HEK293 (cell line): ENCODE data around the gene MYLK2.

Experiments used
- CTCF ChIA-PET: fragments of 350-600 bp; formaldehyde crosslinking; extraction: SDS; loops from one replicate; lab custom pipeline; 2021; ENCODE audit warnings: antibody characterized with exemption; lab: Yijun Ruan, JAX
- POLR2A ChIA-PET: fragments of 300-600 bp; formaldehyde crosslinking; extraction: SDS; loops from one replicate; lab custom pipeline; 2020; ENCODE audit warnings: antibody characterized with exemption, inconsistent platforms; lab: Yijun Ruan, JAX
- H3K27ac ChIP-seq: fragments of 200-500 bp; sonication (Bioruptor generic); 2 replicates; pipeline ENCODE4 v1.5.1; 2014; ENCODE audit warnings: low read depth, low read length, control low read depth, inconsistent platforms; ENCODE audit errors: extremely low read depth
- H3K36me3 ChIP-seq, 2 experiments: fragments of 200-500 bp in 1 of 2; sonication (Bioruptor generic) in 1 of 2; 1 replicate in 1 of 2; 2 replicates in 1 of 2; pipeline ENCODE4 v1.5.1; 2014 to 2017; ENCODE audit warnings: inconsistent platforms in 2 of 2, low read length in 2 of 2; ENCODE audit not compliant: control insufficient read depth in 2 of 2, insufficient read depth in 1 of 2
- H3K4me1 ChIP-seq: fragments of 200-500 bp; sonication (Bioruptor generic); 2 replicates; pipeline ENCODE4 v1.5.1; 2014; ENCODE audit warnings: mild to moderate bottlenecking, low read length, inconsistent platforms; ENCODE audit not compliant: control insufficient read depth, insufficient read depth
- H3K4me3 ChIP-seq: 2 replicates; pipeline ENCODE4 v1.5.1; 2011; ENCODE audit warnings: low read depth, mild to moderate bottlenecking, control low read depth, low read length, moderate library complexity
- H3K9me3 ChIP-seq: fragments of 200-500 bp; sonication (Bioruptor generic); 2 replicates; pipeline ENCODE4 v1.5.1; 2014; ENCODE audit warnings: low read depth, low read length, inconsistent platforms; ENCODE audit not compliant: control insufficient read depth, insufficient read depth
- HOXC10 ChIP-seq: sonication (generic); formaldehyde crosslinking; IDR thresholded peaks from 2 replicates; pipeline ENCODE4 v1.8.1; 2023; ENCODE audit warnings: mild to moderate bottlenecking, missing genetic modification reagents
- IKZF3 ChIP-seq: fragments of 450-650 bp; IDR thresholded peaks from 2 replicates; pipeline ENCODE4 v1.5.0; 2018; ENCODE audit warnings: missing biosample characterization, mild to moderate bottlenecking, missing genetic modification characterization, moderate library complexity
- KLF8 ChIP-seq: fragments of 450-650 bp; formaldehyde crosslinking; IDR thresholded peaks from 2 replicates; pipeline ENCODE4 v1.5.1; 2016; ENCODE audit warnings: missing biosample characterization, missing genetic modification characterization
- PRDM10 ChIP-seq: fragments of 450-650 bp; formaldehyde crosslinking; IDR thresholded peaks from 2 replicates; pipeline ENCODE4 v1.5.1; 2016; ENCODE audit warnings: missing biosample characterization, missing genetic modification characterization
- ZBTB26 ChIP-seq: fragments of 450-650 bp; formaldehyde crosslinking; optimal IDR thresholded peaks from 2 replicates; pipeline ENCODE3; 2016; ENCODE audit warnings: missing biosample characterization, mild to moderate bottlenecking, missing genetic modification characterization
- ZNF211 ChIP-seq: fragments of 450-650 bp; formaldehyde crosslinking; IDR thresholded peaks from 2 replicates; pipeline ENCODE4 v1.5.1; 2016; ENCODE audit warnings: low read depth, missing biosample characterization, missing genetic modification characterization
- ZNF311 ChIP-seq: fragments of 450-650 bp; formaldehyde crosslinking; IDR thresholded peaks from 2 replicates; pipeline ENCODE4 v1.5.1; 2017; ENCODE audit warnings: missing biosample characterization, missing genetic modification characterization, borderline replicate concordance
- ZNF560 ChIP-seq: fragments of 450-650 bp; formaldehyde crosslinking; IDR thresholded peaks from 2 replicates; pipeline ENCODE4 v1.5.1; 2017; ENCODE audit warnings: missing biosample characterization, missing genetic modification characterization, borderline replicate concordance
- ZNF629 ChIP-seq: fragments of 450-650 bp; formaldehyde crosslinking; IDR thresholded peaks from 2 replicates; pipeline ENCODE4 v1.5.1; 2017; ENCODE audit warnings: missing biosample characterization, missing genetic modification characterization
- ZNF658 ChIP-seq: fragments of 450-650 bp; formaldehyde crosslinking; IDR thresholded peaks from 2 replicates; pipeline ENCODE4; 2016; ENCODE audit warnings: missing biosample characterization, missing genetic modification characterization
- ZNF677 ChIP-seq: fragments of 450-650 bp; IDR thresholded peaks from 2 replicates; pipeline ENCODE4 v1.5.0; 2018; ENCODE audit warnings: missing biosample characterization, mild to moderate bottlenecking, missing genetic modification characterization, moderate library complexity
- ZNF776 ChIP-seq: fragments of 450-650 bp; formaldehyde crosslinking; IDR thresholded peaks from 2 replicates; pipeline ENCODE4 v1.5.0; 2017; ENCODE audit warnings: missing biosample characterization, missing genetic modification characterization, borderline replicate concordance
- ZNF830 ChIP-seq: fragments of 450-650 bp; IDR thresholded peaks from 2 replicates; pipeline ENCODE4 v1.5.0; 2018; ENCODE audit warnings: missing biosample characterization, missing genetic modification characterization, low read depth, mild to moderate bottlenecking, moderate library complexity
- ZXDB ChIP-seq: fragments of 450-650 bp; formaldehyde crosslinking; IDR thresholded peaks from 2 replicates; pipeline ENCODE4 v1.5.1; 2016; ENCODE audit warnings: missing biosample characterization, missing genetic modification characterization
- TF ChIP-seq, protein P1 (sequence below): fragments of 450-650 bp; formaldehyde crosslinking; conservative IDR thresholded peaks from 2 replicates; pipeline ENCODE4 v1.5.1; 2016; ENCODE audit warnings: low read depth, missing biosample characterization, missing genetic modification characterization
- TF ChIP-seq, protein P2 (sequence below): fragments of 450-650 bp; formaldehyde crosslinking; IDR thresholded peaks from 2 replicates; pipeline ENCODE4 v1.5.1; 2017; ENCODE audit warnings: missing biosample characterization, missing genetic modification characterization
- TF ChIP-seq, protein P3 (sequence below): fragments of 450-650 bp; formaldehyde crosslinking; IDR thresholded peaks from 2 replicates; pipeline ENCODE4 v1.5.1; 2016; ENCODE audit warnings: missing biosample characterization, missing genetic modification characterization
- TF ChIP-seq, protein P4 (sequence below): fragments of 450-650 bp; formaldehyde crosslinking; IDR thresholded peaks from 2 replicates; pipeline ENCODE4 v1.5.1; 2016; ENCODE audit warnings: missing biosample characterization, missing genetic modification characterization

The MYLK2 gene

DNA sequence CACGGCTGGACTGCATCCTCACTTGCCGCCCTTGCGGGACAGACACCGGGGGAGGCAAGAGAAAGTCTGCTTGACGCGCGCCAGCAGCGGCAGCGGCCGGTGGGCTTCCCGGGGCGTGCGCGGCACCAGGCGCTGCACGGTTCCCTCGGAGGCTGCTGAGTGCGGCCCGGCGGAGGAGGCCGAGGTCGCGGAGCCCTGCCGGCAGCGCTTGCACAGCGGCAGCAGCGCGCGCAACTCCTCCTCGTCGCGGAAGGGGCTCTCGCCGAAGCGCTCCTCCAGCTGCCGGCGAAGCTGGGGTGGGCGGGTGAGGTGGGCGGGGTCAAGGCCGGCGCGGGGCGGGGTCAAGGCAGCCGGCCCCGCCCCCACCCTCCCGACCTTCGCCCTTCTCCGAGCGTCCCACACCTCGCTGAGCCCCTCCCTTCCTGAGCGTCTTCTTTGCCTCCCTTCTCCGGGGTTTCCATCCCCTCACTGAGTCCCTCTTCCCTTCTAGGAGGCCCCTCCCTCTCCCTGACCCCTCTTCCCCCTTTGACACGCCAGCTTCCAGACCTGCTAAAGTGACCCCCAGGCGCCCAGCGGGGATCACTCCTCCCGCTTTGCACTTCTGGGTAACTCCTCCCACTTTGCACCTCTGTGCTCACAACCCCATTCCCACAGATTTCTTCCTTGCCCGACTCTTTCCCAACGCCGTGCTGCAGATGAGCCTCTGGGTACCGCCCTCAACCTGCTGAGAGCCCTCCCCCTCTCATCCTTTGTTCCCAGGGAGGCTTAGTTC is 42.4 kb downstream of the MYLK2 start (continued):
- TF ChIP-seq ZNF560 (tag by site-specific recombination), result no peak
- TF ChIP-seq KLF8, result peak; percentile 61; the same call in 1 of the 2 replicates
- no peak for TF ChIP-seq ZNF677
- TF ChIP-seq, protein P1, sequence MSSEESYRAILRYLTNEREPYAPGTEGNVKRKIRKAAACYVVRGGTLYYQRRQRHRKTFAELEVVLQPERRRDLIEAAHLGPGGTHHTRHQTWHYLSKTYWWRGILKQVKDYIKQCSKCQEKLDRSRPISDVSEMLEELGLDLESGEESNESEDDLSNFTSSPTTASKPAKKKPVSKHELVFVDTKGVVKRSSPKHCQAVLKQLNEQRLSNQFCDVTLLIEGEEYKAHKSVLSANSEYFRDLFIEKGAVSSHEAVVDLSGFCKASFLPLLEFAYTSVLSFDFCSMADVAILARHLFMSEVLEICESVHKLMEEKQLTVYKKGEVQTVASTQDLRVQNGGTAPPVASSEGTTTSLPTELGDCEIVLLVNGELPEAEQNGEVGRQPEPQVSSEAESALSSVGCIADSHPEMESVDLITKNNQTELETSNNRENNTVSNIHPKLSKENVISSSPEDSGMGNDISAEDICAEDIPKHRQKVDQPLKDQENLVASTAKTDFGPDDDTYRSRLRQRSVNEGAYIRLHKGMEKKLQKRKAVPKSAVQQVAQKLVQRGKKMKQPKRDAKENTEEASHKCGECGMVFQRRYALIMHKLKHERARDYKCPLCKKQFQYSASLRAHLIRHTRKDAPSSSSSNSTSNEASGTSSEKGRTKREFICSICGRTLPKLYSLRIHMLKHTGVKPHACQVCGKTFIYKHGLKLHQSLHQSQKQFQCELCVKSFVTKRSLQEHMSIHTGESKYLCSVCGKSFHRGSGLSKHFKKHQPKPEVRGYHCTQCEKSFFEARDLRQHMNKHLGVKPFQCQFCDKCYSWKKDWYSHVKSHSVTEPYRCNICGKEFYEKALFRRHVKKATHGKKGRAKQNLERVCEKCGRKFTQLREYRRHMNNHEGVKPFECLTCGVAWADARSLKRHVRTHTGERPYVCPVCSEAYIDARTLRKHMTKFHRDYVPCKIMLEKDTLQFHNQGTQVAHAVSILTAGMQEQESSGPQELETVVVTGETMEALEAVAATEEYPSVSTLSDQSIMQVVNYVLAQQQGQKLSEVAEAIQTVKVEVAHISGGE, result 0 out of 2 replicates have a peak, but pooled peaks have one; percentile 21
- TF ChIP-seq ZBTB26 (tag by site-specific recombination), result peak; percentile 79
- TF ChIP-seq, protein P2, sequence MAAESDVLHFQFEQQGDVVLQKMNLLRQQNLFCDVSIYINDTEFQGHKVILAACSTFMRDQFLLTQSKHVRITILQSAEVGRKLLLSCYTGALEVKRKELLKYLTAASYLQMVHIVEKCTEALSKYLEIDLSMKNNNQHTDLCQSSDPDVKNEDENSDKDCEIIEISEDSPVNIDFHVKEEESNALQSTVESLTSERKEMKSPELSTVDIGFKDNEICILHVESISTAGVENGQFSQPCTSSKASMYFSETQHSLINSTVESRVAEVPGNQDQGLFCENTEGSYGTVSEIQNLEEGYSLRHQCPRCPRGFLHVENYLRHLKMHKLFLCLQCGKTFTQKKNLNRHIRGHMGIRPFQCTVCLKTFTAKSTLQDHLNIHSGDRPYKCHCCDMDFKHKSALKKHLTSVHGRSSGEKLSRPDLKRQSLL, result no peak
- no peak for TF ChIP-seq ZNF211 (tag by site-specific recombination)
- TF ChIP-seq IKZF3 (tag by site-specific recombination), result no peak
- TF ChIP-seq, all 188 proteins: peak for 24

DNA sequence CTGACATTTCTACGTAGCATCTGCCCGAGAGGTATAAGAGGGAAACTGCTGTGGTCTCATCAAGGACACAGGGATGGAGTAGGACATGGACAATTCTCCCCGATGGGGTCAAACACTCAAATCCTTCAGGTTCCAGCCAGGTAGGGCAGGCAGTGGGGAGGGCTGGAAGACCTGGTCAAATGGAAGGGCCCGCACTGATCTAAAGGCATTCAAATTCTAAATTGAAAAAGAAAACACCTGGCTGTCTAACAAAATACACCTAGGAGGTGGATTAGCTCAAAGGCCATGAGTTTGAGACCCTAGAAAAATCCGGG is 43.0 kb downstream of the MYLK2 start:
- no peaks in the 10 kb centered on the region for H3K36me3 ChIP-seq
- TF ChIP-seq ZNF658 (tag by site-specific recombination) (no peak), ZXDB (no peak), ZNF629 (tag by site-specific recombination) (no peak), ZNF211 (tag by site-specific recombination) (no peak), HOXC10 (CRISPR knock-in tag) (no peak), ZNF776 (tag by site-specific recombination) (no peak), PRDM10 (tag by site-specific recombination) (no peak), ZNF830 (tag by site-specific recombination) (no peak), ZNF311 (tag by site-specific recombination) (no peak)
- TF ChIP-seq, protein P3, sequence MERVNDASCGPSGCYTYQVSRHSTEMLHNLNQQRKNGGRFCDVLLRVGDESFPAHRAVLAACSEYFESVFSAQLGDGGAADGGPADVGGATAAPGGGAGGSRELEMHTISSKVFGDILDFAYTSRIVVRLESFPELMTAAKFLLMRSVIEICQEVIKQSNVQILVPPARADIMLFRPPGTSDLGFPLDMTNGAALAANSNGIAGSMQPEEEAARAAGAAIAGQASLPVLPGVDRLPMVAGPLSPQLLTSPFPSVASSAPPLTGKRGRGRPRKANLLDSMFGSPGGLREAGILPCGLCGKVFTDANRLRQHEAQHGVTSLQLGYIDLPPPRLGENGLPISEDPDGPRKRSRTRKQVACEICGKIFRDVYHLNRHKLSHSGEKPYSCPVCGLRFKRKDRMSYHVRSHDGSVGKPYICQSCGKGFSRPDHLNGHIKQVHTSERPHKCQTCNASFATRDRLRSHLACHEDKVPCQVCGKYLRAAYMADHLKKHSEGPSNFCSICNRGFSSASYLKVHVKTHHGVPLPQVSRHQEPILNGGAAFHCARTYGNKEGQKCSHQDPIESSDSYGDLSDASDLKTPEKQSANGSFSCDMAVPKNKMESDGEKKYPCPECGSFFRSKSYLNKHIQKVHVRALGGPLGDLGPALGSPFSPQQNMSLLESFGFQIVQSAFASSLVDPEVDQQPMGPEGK, result no peak
- TF ChIP-seq, protein P4, sequence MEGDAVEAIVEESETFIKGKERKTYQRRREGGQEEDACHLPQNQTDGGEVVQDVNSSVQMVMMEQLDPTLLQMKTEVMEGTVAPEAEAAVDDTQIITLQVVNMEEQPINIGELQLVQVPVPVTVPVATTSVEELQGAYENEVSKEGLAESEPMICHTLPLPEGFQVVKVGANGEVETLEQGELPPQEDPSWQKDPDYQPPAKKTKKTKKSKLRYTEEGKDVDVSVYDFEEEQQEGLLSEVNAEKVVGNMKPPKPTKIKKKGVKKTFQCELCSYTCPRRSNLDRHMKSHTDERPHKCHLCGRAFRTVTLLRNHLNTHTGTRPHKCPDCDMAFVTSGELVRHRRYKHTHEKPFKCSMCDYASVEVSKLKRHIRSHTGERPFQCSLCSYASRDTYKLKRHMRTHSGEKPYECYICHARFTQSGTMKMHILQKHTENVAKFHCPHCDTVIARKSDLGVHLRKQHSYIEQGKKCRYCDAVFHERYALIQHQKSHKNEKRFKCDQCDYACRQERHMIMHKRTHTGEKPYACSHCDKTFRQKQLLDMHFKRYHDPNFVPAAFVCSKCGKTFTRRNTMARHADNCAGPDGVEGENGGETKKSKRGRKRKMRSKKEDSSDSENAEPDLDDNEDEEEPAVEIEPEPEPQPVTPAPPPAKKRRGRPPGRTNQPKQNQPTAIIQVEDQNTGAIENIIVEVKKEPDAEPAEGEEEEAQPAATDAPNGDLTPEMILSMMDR (tag by site-specific recombination), result no peak
- TF ChIP-seq, protein P2, result no peak
- TF ChIP-seq, all 188 proteins: peak for 0
- Histone ChIP-seq H3K9me3 (no peaks in the 10 kb centered on the region), H3K27ac (no peak overlapping the region), H3K4me1 (0 out of 2 replicates have a peak, but pooled peaks cover 2% of the 10 kb centered on the region), H3K4me3 (no peak overlapping the region)
- CTCF ChIA-PET, result interaction anchor here (0.6 to 5.2 kb wide), 3 partner anchors 9 to 164 kb away, joined by 3 to 26 read pairs (median 5); no protein-coding TSS in a partner anchor
- POLR2A ChIA-PET, result interaction anchor here (0.9 kb wide), 2 partner anchors 10 to 20 kb away, joined by 3 to 4 read pairs; no protein-coding TSS in a partner anchor
